CD14-positive monocyte (primary cell): ENCODE results near the gene GPC6. TPM values are rescaled to one million over a fixed set of nuclear protein-coding genes. Genes with fewer than 3 reads are reported as not detected.

Source experiments
- DNase-seq, 3 donors: peaks; one replicate each; pipeline ENCODE4 v3.0.0-alpha.2; 2011 to 2022
- H2AFZ ChIP-seq: 2 replicates; pipeline ENCODE4 v1.6.0; 2012; ENCODE audit warnings: mild to moderate bottlenecking, low read depth, low read length, inconsistent platforms; ENCODE audit not compliant: insufficient read depth, poor library complexity, severe bottlenecking
- H3K27ac ChIP-seq, 2 donors: 1 replicate in 1 of 2; 2 replicates in 1 of 2; pipeline ENCODE4 v1.5.1; 2012 to 2013; ENCODE audit warnings: low read length in 2 of 2, control low read depth in 1 of 2, inconsistent platforms in 1 of 2, low read depth in 1 of 2, mild to moderate bottlenecking in 1 of 2
- H3K27me3 ChIP-seq, 2 donors: one replicate each; pipeline versions ENCODE4 v1.6.0 to v1.6.1; 2011 to 2013; ENCODE audit warnings: low read length in 2 of 2; ENCODE audit not compliant: control insufficient read depth in 2 of 2, insufficient read depth in 2 of 2
- H3K36me3 ChIP-seq, 2 donors: replicated peaks in 1 of 2; 1 replicate in 1 of 2; 2 replicates in 1 of 2; pipeline versions ENCODE4 v1.5.1 to v1.6.1; 2012 to 2013; ENCODE audit warnings: low read length in 2 of 2, control low read depth in 1 of 2, inconsistent platforms in 1 of 2, mild to moderate bottlenecking in 1 of 2; ENCODE audit not compliant: insufficient read depth in 2 of 2, control insufficient read depth in 1 of 2
- H3K4me1 ChIP-seq, 2 donors: 1 replicate in 1 of 2; 2 replicates in 1 of 2; pipeline versions ENCODE4 v1.5.1 to v1.6.1; 2012 to 2013; ENCODE audit warnings: low read length in 2 of 2, control low read depth in 1 of 2, inconsistent platforms in 1 of 2, mild to moderate bottlenecking in 1 of 2, moderate library complexity in 1 of 2; ENCODE audit not compliant: insufficient read depth in 2 of 2, control insufficient read depth in 1 of 2
- H3K4me2 ChIP-seq: replicated peaks from 2 replicates; pipeline ENCODE3; 2012; ENCODE audit warnings: low read length, moderate library complexity, mild to moderate bottlenecking; ENCODE audit not compliant: poor library complexity, severe bottlenecking; ENCODE audit errors: extremely low read depth
- H3K4me3 ChIP-seq, 3 experiments: fragments of 200-600 bp in 1 of 3; sonication (generic) in 1 of 3; replicated peaks in 1 of 3; 1 replicate in 2 of 3; 2 replicates in 1 of 3; pipeline ENCODE4 v1.5.1; 2011 to 2013; ENCODE audit warnings: low read length in 3 of 3, mild to moderate bottlenecking in 3 of 3, control low read depth in 2 of 3, low read depth in 2 of 3, inconsistent platforms in 1 of 3, moderate library complexity in 1 of 3
- H3K79me2 ChIP-seq: 2 replicates; pipeline ENCODE4 v1.6.0; 2012; ENCODE audit warnings: mild to moderate bottlenecking, control low read depth, inconsistent platforms, low read length, moderate library complexity; ENCODE audit not compliant: insufficient read depth
- H3K9ac ChIP-seq: 2 replicates; pipeline ENCODE4 v1.6.0; 2017; ENCODE audit warnings: low read length, mild to moderate bottlenecking; ENCODE audit not compliant: insufficient read depth, poor library complexity, severe bottlenecking
- H3K9me3 ChIP-seq, 2 donors: replicated peaks in 1 of 2; 1 replicate in 1 of 2; 2 replicates in 1 of 2; pipeline versions ENCODE4 v1.5.1 to v1.6.1; 2012 to 2013; ENCODE audit warnings: low read length in 2 of 2, control low read depth in 1 of 2; ENCODE audit not compliant: control insufficient read depth in 1 of 2, insufficient read depth in 1 of 2
- H4K20me1 ChIP-seq: 2 replicates; pipeline ENCODE4 v1.6.0; 2012; ENCODE audit warnings: mild to moderate bottlenecking, low read length, control low read depth, moderate library complexity; ENCODE audit not compliant: insufficient read depth
- H3K27ac Mint-ChIP-seq, 7 donors: one replicate each; pipeline ENCODE4 v1.8.0; 2020; ENCODE audit warnings: mild to moderate bottlenecking in 7 of 7, mixed read lengths in 7 of 7, moderate library complexity in 6 of 7, inconsistent platforms in 2 of 7
- H3K27me3 Mint-ChIP-seq, 3 donors: one replicate each; pipeline ENCODE4 v1.8.0; 2021 to 2022; ENCODE audit warnings: low read depth in 3 of 3, mild to moderate bottlenecking in 3 of 3, mixed read lengths in 3 of 3, moderate library complexity in 3 of 3, inconsistent platforms in 1 of 3
- H3K36me3 Mint-ChIP-seq, 2 donors: one replicate each; pipeline ENCODE4 v1.8.0; 2020; ENCODE audit warnings: mixed read lengths in 2 of 2, inconsistent platforms in 1 of 2, mild to moderate bottlenecking in 1 of 2
- H3K4me1 Mint-ChIP-seq: one replicate; pipeline ENCODE4 v1.8.0; 2020; ENCODE audit warnings: mild to moderate bottlenecking, mixed read lengths
- H3K4me3 Mint-ChIP-seq, 2 donors: one replicate each; pipeline ENCODE4 v1.8.0; 2020; ENCODE audit warnings: mild to moderate bottlenecking in 2 of 2, mixed read lengths in 2 of 2, moderate library complexity in 1 of 2
- H3K9me3 Mint-ChIP-seq, 7 donors: one replicate each; pipeline ENCODE4 v1.8.0; 2020 to 2022; ENCODE audit warnings: mixed read lengths in 7 of 7, mild to moderate bottlenecking in 6 of 7, moderate library complexity in 6 of 7, inconsistent platforms in 2 of 7
- CTCF ChIP-seq: fragments of 200-600 bp; IDR thresholded peaks from one replicate; pipeline ENCODE4 v1.8.0; 2022; ENCODE audit warnings: antibody characterized with exemption, mild to moderate bottlenecking
- WGBS: methylation state at CpG from one replicate; pipeline ENCODE4 v1.1.5; 2013; ENCODE audit warnings: missing lambda C conversion rate; ENCODE audit not compliant: insufficient coverage; 5-methylcytosine and 5-hydroxymethylcytosine counted together
- intact Hi-C, 2 donors: fragments of 100-400 bp; cut with micrococcal nuclease; formaldehyde crosslinking; loops; one replicate each; pipeline versions ENCODE4 v1.15.0 to v1.15.1; 2023
- polyA plus RNA-seq, 3 donors: library from polyadenylated mRNA; depleted of rRNA in 1 of 3; unstranded in 2 of 3; stranded (reverse) in 1 of 3; fragments of 300-500 nt in 2 of 3; fragments of >200 nt in 1 of 3; fragmentation: Illumina TruSeq in 2 of 3; gene quantifications; 1 replicate in 2 of 3; 2 replicates in 1 of 3; pipeline ENCODE4 v1.2.3, GENCODE V29; 2012 to 2021

The GPC6 gene
- polyA plus RNA-seq, 3 donors, result not detected

GRCh38 chr13:93411186-93411680, 184.6 kb downstream of the GPC6 start:
- DNase-seq, result no peak
- 86% methylated on average over 1 of the region's 3 CpGs for WGBS
- H3K4me3 Mint-ChIP-seq, result no peak overlapping the region
- no peaks in the 10 kb centered on the region for H3K36me3 ChIP-seq
- no peak overlapping the region for H3K27ac ChIP-seq
- intact Hi-C loops, result no loop called here
- H3K27me3 Mint-ChIP-seq, result no peaks in the 10 kb centered on the region
- no peak overlapping the region for H3K9ac ChIP-seq
- H3K9me3 ChIP-seq, result peaks cover 0 to 4% of the 10 kb centered on the region in 2 donors
- H3K36me3 Mint-ChIP-seq, result no peaks in the 10 kb centered on the region
- H3K4me3 ChIP-seq, result no peak overlapping the region
- no peaks in the 10 kb centered on the region for H3K4me1 ChIP-seq
- no peak overlapping the region for H3K27ac Mint-ChIP-seq
- H2AFZ ChIP-seq, result no peak overlapping the region
- no peaks in the 10 kb centered on the region for H3K4me1 Mint-ChIP-seq
- no peak overlapping the region for H3K4me2 ChIP-seq
- peaks cover 0 to 2% (median 0%) of the 10 kb centered on the region in 7 donors for H3K9me3 Mint-ChIP-seq
- no peaks in the 10 kb centered on the region for H4K20me1 ChIP-seq
- TF ChIP-seq CTCF, result no peak
- H3K79me2 ChIP-seq, result no peaks in the 10 kb centered on the region
- no peaks in the 10 kb centered on the region for H3K27me3 ChIP-seq

GRCh38 chr13:93412676-93413075, 186.1 kb downstream of the GPC6 start:
- Mint-ChIP-seq H3K9me3 (peaks cover 0 to 2% (median 0%) of the 10 kb centered on the region in 7 donors), H3K4me3 (no peak overlapping the region), H3K4me1 (no peaks in the 10 kb centered on the region), H3K36me3 (no peaks in the 10 kb centered on the region), H3K27ac (no peak overlapping the region), H3K27me3 (no peaks in the 10 kb centered on the region)
- Histone ChIP-seq H4K20me1 (no peaks in the 10 kb centered on the region), H3K4me1 (no peaks in the 10 kb centered on the region), H3K36me3 (no peaks in the 10 kb centered on the region), H3K9ac (no peak overlapping the region), H3K9me3 (peaks cover 0 to 4% of the 10 kb centered on the region in 2 donors), H3K27ac (no peak overlapping the region), H3K4me2 (no peak overlapping the region), H3K27me3 (no peaks in the 10 kb centered on the region), H3K4me3 (no peak overlapping the region), H2AFZ (no peak overlapping the region), H3K79me2 (no peaks in the 10 kb centered on the region)
- no peak for DNase-seq
- intact Hi-C loops, result no loop called here
- no peak for TF ChIP-seq CTCF
